ENCODE results near the gene TMC6. TPM values are rescaled to one million over a fixed set of nuclear protein-coding genes. Genes with fewer than 3 reads are reported as not detected.

Gene TMC6
- total and polyA plus RNA-seq, 2 of the 4 experiments (the other 2 are of a cell fraction), result 0.19 TPM; not detected in 1

GRCh38 chr17:78109489-78109761 is 19.1 kb downstream of the TMC6 start:
- DNase-seq (no peak), ATAC-seq (ENCODE audit: low read depth) (no peak)
- Histone ChIP-seq H2BK5ac (ENCODE audit: low read depth, low read length, poor library complexity, severe bottlenecking) (no peak overlapping the region), H3K56ac (ENCODE audit: extremely low read depth, insufficient read depth, low read length) (no peak overlapping the region), H4K91ac (ENCODE audit: insufficient read depth, low read depth, low read length) (no peak overlapping the region), H4K5ac (ENCODE audit: low read depth, low read length) (no peak overlapping the region), H3K27me3 (ENCODE audit: control insufficient read depth, insufficient read depth, low read length) (peaks cover 6% of the 10 kb centered on the region; the same call in 1 of the 2 replicates), H2BK120ac (ENCODE audit: low read depth, low read length) (no peak overlapping the region), H3K4me3 (ENCODE audit: insufficient read depth, low read depth, low read length) (no peak overlapping the region), H4K20me1 (ENCODE audit: insufficient read depth, low read length) (no peaks in the 10 kb centered on the region), H2AFZ (replicated peaks; ENCODE audit: low read length, poor library complexity) (no peak overlapping the region), H2BK15ac (ENCODE audit: low read depth, low read length) (no peak overlapping the region), H3K18ac (ENCODE audit: low read depth, low read length) (no peak overlapping the region), H2AK5ac (ENCODE audit: low read depth, low read length) (no peak overlapping the region), H3K14ac (replicated peaks; ENCODE audit: low read depth, low read length) (no peak overlapping the region), H2AK9ac (replicated peaks; ENCODE audit: low read depth, low read length, poor library complexity) (no peak overlapping the region), H3K23ac (ENCODE audit: low read depth, low read length) (no peak overlapping the region), H3K4ac (ENCODE audit: low read depth, low read length) (no peak overlapping the region), H3K9ac (ENCODE audit: low read depth, low read length) (no peak overlapping the region), H3K4me1 (ENCODE audit: control insufficient read depth, insufficient read depth, low read length) (no peaks in the 10 kb centered on the region; the same call in 1 of the 2 replicates), H4K8ac (ENCODE audit: low read depth in 2 of 2, low read length in 2 of 2) (no peak overlapping the region), H3K4me2 (ENCODE audit: low read depth, low read length) (no peak overlapping the region), H3K27ac (ENCODE audit: insufficient read depth, low read length) (no peak overlapping the region), H2BK20ac (ENCODE audit: low read depth, low read length) (no peak overlapping the region), H3K9me1 (ENCODE audit: insufficient read depth, low read length) (no peaks in the 10 kb centered on the region), H3K36me3 (ENCODE audit: control insufficient read depth, insufficient read depth, low read length) (peaks cover 3% of the 10 kb centered on the region; the same call in 1 of the 2 replicates), H3K79me1 (ENCODE audit: low read depth in 1 of 2, low read length in 2 of 2) (no peaks in the 10 kb centered on the region), H3K9me3 (ENCODE audit: control insufficient read depth, insufficient read depth, low read length) (no peaks in the 10 kb centered on the region)
- no peak for TF ChIP-seq POLR2A (IDR thresholded peaks at IDR 0.05; ENCODE audit: low read depth, low read length)
- TF ChIP-seq FOS (IDR thresholded peaks at IDR 0.05; ENCODE audit: low read depth, low read length), result no peak
- TF ChIP-seq CEBPB (IDR thresholded peaks at IDR 0.05; ENCODE audit: low read depth, low read length), result no peak
- TF ChIP-seq SMC3 (IDR thresholded peaks at IDR 0.05; ENCODE audit: low read depth, low read length), result no peak
- no peak for TF ChIP-seq BHLHE40 (IDR thresholded peaks at IDR 0.05; ENCODE audit: low read depth, low read length)
- TF ChIP-seq RAD21 (IDR thresholded peaks at IDR 0.05; ENCODE audit: low read length), result no peak
- no peak for TF ChIP-seq MAZ (IDR thresholded peaks at IDR 0.05; ENCODE audit: borderline replicate concordance, low read depth, low read length)
- TF ChIP-seq RFX5 (IDR thresholded peaks at IDR 0.05; ENCODE audit: low read depth, low read length), result no peak
- in situ Hi-C loops (cut with MboI; ENCODE audit: low sequenced_read_pairs) (no loop called here), intact Hi-C loops (cut with micrococcal nuclease) (no loop called here), dilution Hi-C loops (cut with HindIII; ENCODE audit: low sequenced_read_pairs, unreplicated experiment) (no loop called here)
- no TSS peak for BruUV-seq (replicated peaks)
- WGBS, 2 experiments (ENCODE audit: extremely low coverage in 2 of 2, insufficient read length in 1 of 2), result 93% methylated on average over 5 of the region's 9 CpGs; no CpG with 5 or more reads in 1 of the 2 experiments
- ChIA-PET POLR2A (ENCODE audit: unreplicated experiment) (no interaction called here), CTCF (no interaction called here)

All from IMR-90 (cell line).